Testis (tissue), 2 donors: ENCODE measurements around the gene OR8S1.

Experiments
- POLR2A ChIP-seq: fragments of 450-650 bp; IDR thresholded peaks from one replicate; pipeline ENCODE4 v1.6.1; 2017; ENCODE audit warnings: antibody characterized with exemption, mild to moderate bottlenecking, moderate library complexity
- TF ChIP-seq, protein P1 (sequence below), 3 experiments: fragments of 450-650 bp in 2 of 3; fragments of 200-600 bp in 1 of 3; sonication (generic) in 1 of 3; IDR thresholded peaks; one replicate each; pipeline ENCODE4 v1.5.1; 2016 to 2019; ENCODE audit warnings: antibody characterized with exemption in 3 of 3, mild to moderate bottlenecking in 2 of 3, moderate library complexity in 1 of 3

DNA sequence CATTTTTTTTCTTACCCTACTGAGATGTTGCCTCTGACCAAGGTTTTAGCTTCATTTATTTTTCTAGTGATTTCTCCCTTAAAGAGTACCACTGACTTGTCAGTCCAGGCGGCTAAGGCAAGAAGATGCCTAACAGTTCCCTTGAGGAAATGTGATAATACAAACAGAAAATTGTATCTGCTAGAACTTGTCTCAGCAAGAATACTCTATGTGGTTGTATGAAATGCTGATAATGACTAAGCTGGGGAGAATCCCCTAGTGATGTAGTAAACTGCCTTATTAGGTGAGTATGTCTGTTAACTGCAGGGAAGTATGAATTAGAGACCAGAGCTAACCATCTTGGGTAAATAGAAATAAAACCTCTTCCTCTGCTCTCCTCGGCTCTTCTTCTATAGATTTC, 36.4 kb upstream of the OR8S1 start:
- TF ChIP-seq, protein P1, sequence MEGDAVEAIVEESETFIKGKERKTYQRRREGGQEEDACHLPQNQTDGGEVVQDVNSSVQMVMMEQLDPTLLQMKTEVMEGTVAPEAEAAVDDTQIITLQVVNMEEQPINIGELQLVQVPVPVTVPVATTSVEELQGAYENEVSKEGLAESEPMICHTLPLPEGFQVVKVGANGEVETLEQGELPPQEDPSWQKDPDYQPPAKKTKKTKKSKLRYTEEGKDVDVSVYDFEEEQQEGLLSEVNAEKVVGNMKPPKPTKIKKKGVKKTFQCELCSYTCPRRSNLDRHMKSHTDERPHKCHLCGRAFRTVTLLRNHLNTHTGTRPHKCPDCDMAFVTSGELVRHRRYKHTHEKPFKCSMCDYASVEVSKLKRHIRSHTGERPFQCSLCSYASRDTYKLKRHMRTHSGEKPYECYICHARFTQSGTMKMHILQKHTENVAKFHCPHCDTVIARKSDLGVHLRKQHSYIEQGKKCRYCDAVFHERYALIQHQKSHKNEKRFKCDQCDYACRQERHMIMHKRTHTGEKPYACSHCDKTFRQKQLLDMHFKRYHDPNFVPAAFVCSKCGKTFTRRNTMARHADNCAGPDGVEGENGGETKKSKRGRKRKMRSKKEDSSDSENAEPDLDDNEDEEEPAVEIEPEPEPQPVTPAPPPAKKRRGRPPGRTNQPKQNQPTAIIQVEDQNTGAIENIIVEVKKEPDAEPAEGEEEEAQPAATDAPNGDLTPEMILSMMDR (IDR thresholded peaks at IDR 0.05): no peak
- no peak for TF ChIP-seq POLR2A
